SH-SY5Y (cell line): Measurements from ENCODE around the gene CPNE5.

ENCODE experiments used
- GATA2 ChIP-seq: IDR thresholded peaks from 2 replicates; pipeline ENCODE4 v1.6.1; 2011; ENCODE audit warnings: mild to moderate bottlenecking, low read depth, low read length
- GATA3 ChIP-seq: IDR thresholded peaks from 2 replicates; pipeline ENCODE4 v1.6.1; 2011; ENCODE audit warnings: low read depth, mild to moderate bottlenecking, low read length, moderate library complexity

DNA sequence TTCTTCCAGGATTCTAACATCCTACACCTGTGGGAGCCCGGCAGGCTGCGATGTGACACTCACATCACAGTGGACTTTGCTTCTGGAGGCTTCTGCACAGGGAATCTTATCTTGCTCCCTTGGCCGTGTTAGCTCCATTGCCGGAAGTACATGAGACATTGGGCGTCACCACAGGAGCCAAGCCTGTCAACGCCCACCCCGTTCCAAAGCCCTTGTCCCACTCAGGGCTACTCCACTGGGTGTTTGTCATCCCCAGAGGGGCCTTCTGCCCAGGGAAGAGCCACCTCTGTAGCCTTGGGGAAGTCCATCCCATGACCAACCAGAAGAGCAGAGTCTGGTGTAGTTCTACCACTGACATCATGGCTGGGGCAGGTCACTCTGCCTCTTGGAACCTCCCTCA, 139.9 kb downstream of the CPNE5 start:
- TF ChIP-seq GATA2 (no peak), GATA3 (no peak)
